IMR-90 (cell line): ENCODE data around the gene MEF2C. TPM values are rescaled to one million over a fixed set of nuclear protein-coding genes. Genes with fewer than 3 reads are reported as not detected.

Experiments
- ATAC-seq: fragments of 200-7000 bp; cut with Tn5 transposase; 2 replicates; pipeline ENCODE4 v1.9.1; 2020; ENCODE audit warnings: low read depth, mild to moderate bottlenecking, moderate library complexity
- BruUV-seq: library from RNA; stranded (reverse); fragments of 400-500 nt; replicated peaks from 2 replicates; lab custom pipeline; 2021; lab: Mats Ljungman, UMichigan
- CTCF ChIA-PET: fragments of 300-600 bp; formaldehyde crosslinking; extraction: SDS; loops from one replicate; lab custom pipeline; 2021; ENCODE audit warnings: antibody characterized with exemption; lab: Yijun Ruan, JAX
- POLR2A ChIA-PET: fragments of 300-600 bp; sonication (Branson Sonifier 250); formaldehyde crosslinking; loops from one replicate; lab custom pipeline; 2022; ENCODE audit warnings: antibody characterized with exemption; ENCODE audit not compliant: unreplicated experiment; lab: Charles Lee
- DNase-seq: peaks from one replicate; pipeline ENCODE4 v3.0.0; 2013
- H2AFZ ChIP-seq: replicated peaks from 2 replicates; pipeline ENCODE3; 2013; ENCODE audit warnings: low read length, mild to moderate bottlenecking; ENCODE audit not compliant: poor library complexity
- H2AK5ac ChIP-seq: 2 replicates; pipeline ENCODE4 v1.6.1; 2013; ENCODE audit warnings: low read depth, low read length, inconsistent platforms
- H2AK9ac ChIP-seq: replicated peaks from 2 replicates; pipeline ENCODE3; 2013; ENCODE audit warnings: mild to moderate bottlenecking, low read depth, low read length, moderate library complexity; ENCODE audit not compliant: poor library complexity
- H2BK120ac ChIP-seq: 2 replicates; pipeline ENCODE4 v1.6.1; 2013; ENCODE audit warnings: low read depth, low read length, inconsistent platforms
- H2BK15ac ChIP-seq: 3 replicates; pipeline ENCODE4 v1.6.1; 2013; ENCODE audit warnings: low read depth, low read length, inconsistent platforms
- H2BK20ac ChIP-seq: 2 replicates; pipeline ENCODE4 v1.6.1; 2013; ENCODE audit warnings: low read depth, mild to moderate bottlenecking, inconsistent platforms, low read length, moderate library complexity
- H2BK5ac ChIP-seq: 2 replicates; pipeline ENCODE4 v1.6.1; 2013; ENCODE audit warnings: mild to moderate bottlenecking, low read depth, low read length, inconsistent platforms; ENCODE audit not compliant: poor library complexity, severe bottlenecking
- H3K14ac ChIP-seq: replicated peaks from 2 replicates; pipeline ENCODE4 v1.6.1; 2013; ENCODE audit warnings: low read depth, low read length, inconsistent platforms
- H3K18ac ChIP-seq: 2 replicates; pipeline ENCODE4 v1.6.1; 2013; ENCODE audit warnings: low read depth, low read length, control low read depth
- H3K23ac ChIP-seq: 2 replicates; pipeline ENCODE4 v1.6.1; 2013; ENCODE audit warnings: low read depth, low read length, inconsistent platforms
- H3K27ac ChIP-seq: 2 replicates; pipeline ENCODE4 v1.5.1; 2013; ENCODE audit warnings: mild to moderate bottlenecking, control low read depth, low read length; ENCODE audit not compliant: insufficient read depth
- H3K27me3 ChIP-seq: 2 replicates; pipeline ENCODE4 v1.6.1; 2013; ENCODE audit warnings: low read length; ENCODE audit not compliant: control insufficient read depth, insufficient read depth
- H3K36me3 ChIP-seq: 2 replicates; pipeline ENCODE4 v1.6.1; 2013; ENCODE audit warnings: low read length, mixed read lengths; ENCODE audit not compliant: control insufficient read depth, insufficient read depth
- H3K4ac ChIP-seq: 2 replicates; pipeline ENCODE4 v1.6.1; 2013; ENCODE audit warnings: low read depth, low read length, inconsistent platforms
- H3K4me1 ChIP-seq: 2 replicates; pipeline ENCODE4 v1.6.1; 2013; ENCODE audit warnings: low read length, mixed read lengths; ENCODE audit not compliant: control insufficient read depth, insufficient read depth
- H3K4me2 ChIP-seq: 2 replicates; pipeline ENCODE4 v1.6.1; 2013; ENCODE audit warnings: low read depth, mild to moderate bottlenecking, control low read depth, low read length, moderate library complexity
- H3K4me3 ChIP-seq: 2 replicates; pipeline ENCODE4 v1.5.1; 2013; ENCODE audit warnings: low read depth, mild to moderate bottlenecking, control low read depth, low read length, moderate library complexity; ENCODE audit not compliant: insufficient read depth
- H3K56ac ChIP-seq: 2 replicates; pipeline ENCODE4 v1.6.1; 2013; ENCODE audit warnings: low read length, inconsistent platforms; ENCODE audit not compliant: insufficient read depth; ENCODE audit errors: extremely low read depth
- H3K79me1 ChIP-seq, 2 experiments: 2 replicates each; pipeline ENCODE4 v1.6.1; 2013; ENCODE audit warnings: low read length in 2 of 2, inconsistent platforms in 1 of 2, low read depth in 1 of 2
- H3K9ac ChIP-seq: 2 replicates; pipeline ENCODE4 v1.6.1; 2013; ENCODE audit warnings: low read depth, low read length, control low read depth
- H3K9me1 ChIP-seq: 2 replicates; pipeline ENCODE4 v1.6.1; 2013; ENCODE audit warnings: low read length, inconsistent platforms; ENCODE audit not compliant: insufficient read depth
- H3K9me3 ChIP-seq: 2 replicates; pipeline ENCODE4 v1.6.1; 2013; ENCODE audit warnings: low read length; ENCODE audit not compliant: control insufficient read depth, insufficient read depth
- H4K20me1 ChIP-seq: 2 replicates; pipeline ENCODE4 v1.6.1; 2013; ENCODE audit warnings: low read length, inconsistent platforms; ENCODE audit not compliant: insufficient read depth
- H4K5ac ChIP-seq: 2 replicates; pipeline ENCODE4 v1.6.1; 2013; ENCODE audit warnings: mild to moderate bottlenecking, low read depth, low read length, control low read depth
- H4K8ac ChIP-seq, 2 experiments: 2 replicates each; pipeline ENCODE4 v1.6.1; 2013; ENCODE audit warnings: low read depth in 2 of 2, low read length in 2 of 2, control low read depth in 1 of 2, inconsistent platforms in 1 of 2
- H4K91ac ChIP-seq: 2 replicates; pipeline ENCODE4 v1.6.1; 2013; ENCODE audit warnings: low read depth, low read length, inconsistent platforms; ENCODE audit not compliant: insufficient read depth
- MAFK ChIP-seq: IDR thresholded peaks from 2 replicates; pipeline ENCODE4 v1.6.1; 2012; ENCODE audit warnings: low read depth, low read length, improper control_type of control experiment
- USF2 ChIP-seq: fragments of 150-350 bp; IDR thresholded peaks from 2 replicates; pipeline ENCODE4 v1.6.1; 2017; ENCODE audit warnings: mild to moderate bottlenecking, antibody characterized with exemption, low read length, low read depth
- WGBS, 2 experiments: methylation state at CpG; one replicate each; pipeline versions ENCODE4 v1.1.5 to v1.1.7; 2013; ENCODE audit warnings: missing lambda C conversion rate in 2 of 2; ENCODE audit not compliant: insufficient read length in 1 of 2; ENCODE audit errors: extremely low coverage in 2 of 2; 5-methylcytosine and 5-hydroxymethylcytosine counted together
- dilution Hi-C: fragments of 300-500 bp; cut with HindIII; formaldehyde crosslinking; loops from one replicate; pipeline ENCODE4 v1.14.3; 2018; ENCODE audit warnings: low sequenced_read_pairs; ENCODE audit not compliant: unreplicated experiment
- in situ Hi-C: fragments of 300-500 bp; cut with MboI; formaldehyde crosslinking; loops from 3 replicates; pipeline ENCODE4 v1.14.3; 2019; ENCODE audit warnings: low sequenced_read_pairs, inconsistent platforms, mixed read lengths
- intact Hi-C: fragments of 100-400 bp; cut with micrococcal nuclease; formaldehyde crosslinking; loops from 2 replicates; pipeline ENCODE4 v1.10.0; 2022
- polyA plus RNA-seq, 3 experiments: library from polyadenylated mRNA; depleted of rRNA; stranded (reverse); fragments of >200 nt; gene quantifications; 2 replicates each; pipeline ENCODE4 v1.2.3, GENCODE V29; 2012; ENCODE audit warnings: low replicate concordance in 1 of 3
- total RNA-seq: library from RNA; depleted of rRNA; stranded (reverse); fragments of >200 nt; gene quantifications from 2 replicates; pipeline ENCODE4 v1.2.3, GENCODE V29; 2012

MEF2C gene
- total and polyA plus RNA-seq, 2 of the 4 experiments (the other 2 are of a cell fraction), result 1.5 to 6.8 TPM

DNA sequence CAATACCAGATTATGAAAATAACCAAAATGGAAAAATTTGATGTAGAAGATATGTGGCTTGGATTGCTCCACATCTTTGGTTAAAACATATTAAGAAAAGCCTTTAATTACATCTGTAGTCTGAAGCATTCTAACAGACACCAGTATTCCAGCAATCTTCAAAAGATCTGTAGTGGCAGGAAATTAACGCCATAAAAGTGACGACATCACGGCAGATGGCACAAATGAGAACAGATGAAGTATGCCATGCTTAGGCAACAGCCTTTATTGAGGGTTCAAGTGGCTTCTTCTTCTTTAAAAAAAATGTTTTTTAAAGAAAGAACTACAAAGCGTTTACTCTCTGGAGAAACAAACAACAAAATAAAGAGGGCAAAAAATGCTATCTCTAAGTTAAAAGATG lies 164.2 kb downstream of the MEF2C start:
- H3K27me3 ChIP-seq, result no peaks in the 10 kb centered on the region
- DNase-seq (no peak), ATAC-seq (no peak)
- no peak for TF ChIP-seq USF2
- no peak for TF ChIP-seq MAFK
- no peak overlapping the region for H4K5ac ChIP-seq
- no peak overlapping the region for H2AK9ac ChIP-seq
- no peaks in the 10 kb centered on the region for H3K4me1 ChIP-seq
- H3K4me2 ChIP-seq, result no peak overlapping the region
- BruUV-seq, result no TSS peak
- no peaks in the 10 kb centered on the region for H3K36me3 ChIP-seq
- H3K79me1 ChIP-seq, result no peaks in the 10 kb centered on the region
- H2AK5ac ChIP-seq, result no peak overlapping the region
- dilution Hi-C loops, result no loop called here
- no peaks in the 10 kb centered on the region for H4K20me1 ChIP-seq
- H3K4ac ChIP-seq, result no peak overlapping the region
- no peak overlapping the region for H3K14ac ChIP-seq
- no peak overlapping the region for H2BK120ac ChIP-seq
- H2BK15ac ChIP-seq, result no peak overlapping the region
- H2BK5ac ChIP-seq, result no peak overlapping the region
- H3K9me3 ChIP-seq, result no peaks in the 10 kb centered on the region
- no peak overlapping the region for H2AFZ ChIP-seq
- H2BK20ac ChIP-seq, result no peak overlapping the region
- CTCF ChIA-PET, result no interaction called here
- no peaks in the 10 kb centered on the region for H3K9me1 ChIP-seq
- no peak overlapping the region for H3K18ac ChIP-seq
- no CpG with 5 or more reads among the region's 4 CpGs for WGBS, 2 experiments
- H4K91ac ChIP-seq, result no peak overlapping the region
- H3K23ac ChIP-seq, result no peak overlapping the region
- no peak overlapping the region for H3K4me3 ChIP-seq
- intact Hi-C loops, result no loop called here
- no peak overlapping the region for H4K8ac ChIP-seq
- in situ Hi-C loops, result loop anchor here (10.0 kb wide), 1 partner anchor 944 kb away; no protein-coding TSS in a partner anchor
- H3K56ac ChIP-seq, result no peak overlapping the region
- H3K27ac ChIP-seq, result no peak overlapping the region
- POLR2A ChIA-PET, result no interaction called here
- H3K9ac ChIP-seq, result no peak overlapping the region
